Heart right ventricle (tissue), 16 donors: ENCODE data around the gene NUP35. TPM values are rescaled to one million over a fixed set of nuclear protein-coding genes. Genes with fewer than 3 reads are reported as not detected.

Source experiments
- ATAC-seq, 8 donors: fragments of 200-7000 bp; cut with Tn5 transposase; one replicate each; pipeline ENCODE4 v1.9.1; 2020; ENCODE audit warnings: mild to moderate bottlenecking in 8 of 8, moderate library complexity in 8 of 8, moderate number of reproducible peaks in 1 of 8
- DNase-seq, 2 donors: peaks; one replicate each; pipeline ENCODE4 v3.0.0-alpha.2; 2020
- H3K27ac ChIP-seq, 10 donors: fragments of 200-600 bp; sonication (generic) in 2 of 10; one replicate each; pipeline versions ENCODE4 v1.5.0 to v1.8.0; 2020 to 2022; ENCODE audit warnings: mild to moderate bottlenecking in 3 of 10
- H3K27me3 ChIP-seq, 7 donors: fragments of 200-600 bp; one replicate each; pipeline ENCODE4 v1.8.0; 2021 to 2022; ENCODE audit warnings: mild to moderate bottlenecking in 2 of 7
- H3K36me3 ChIP-seq, 9 donors: fragments of 200-600 bp; sonication (generic) in 1 of 9; one replicate each; pipeline versions ENCODE4 v1.5.0 to v1.8.0; 2020 to 2022; ENCODE audit warnings: mild to moderate bottlenecking in 2 of 9
- H3K4me1 ChIP-seq, 9 donors: fragments of 200-600 bp; sonication (generic) in 1 of 9; one replicate each; pipeline versions ENCODE4 v1.5.0 to v1.8.0; 2020 to 2022; ENCODE audit warnings: mild to moderate bottlenecking in 4 of 9
- H3K4me3 ChIP-seq, 10 donors: fragments of 200-600 bp; sonication (generic) in 2 of 10; one replicate each; pipeline versions ENCODE4 v1.5.0 to v1.8.0; 2020 to 2022; ENCODE audit warnings: mild to moderate bottlenecking in 7 of 10, moderate library complexity in 2 of 10
- H3K9me3 ChIP-seq, 11 donors: fragments of 200-600 bp in 10 of 11; sonication (generic) in 2 of 11; one replicate each; pipeline versions ENCODE4 v1.5.0 to v1.8.0; 2013 to 2022; ENCODE audit warnings: mild to moderate bottlenecking in 2 of 11, control low read depth in 1 of 11, moderate library complexity in 1 of 11
- CTCF ChIP-seq, 9 donors: fragments of 200-600 bp; sonication (generic) in 2 of 9; IDR thresholded peaks; one replicate each; pipeline versions ENCODE4 v1.5.0 to v1.8.0; 2021 to 2022; ENCODE audit warnings: antibody characterized with exemption in 9 of 9, mild to moderate bottlenecking in 5 of 9, moderate library complexity in 1 of 9
- WGBS, 2 donors: extraction: QIAGEN DNeasy Blood & Tissue Kit; methylation state at CpG; one replicate each; pipeline ENCODE4 v1.1.7; 2013; ENCODE audit warnings: inconsistent platforms in 1 of 2; 5-methylcytosine and 5-hydroxymethylcytosine counted together
- intact Hi-C, 10 donors: fragments of 100-400 bp; cut with DNase I; formaldehyde crosslinking; loops; one replicate each; pipeline versions ENCODE4 v1.11.1 to v1.14.2; 2022
- polyA plus RNA-seq, 2 donors: library from polyadenylated mRNA; stranded (reverse); fragments of 200-250 nt; gene quantifications; one replicate each; pipeline ENCODE4 v1.2.3, GENCODE V29; 2013
- total RNA-seq, 10 donors: library from RNA; stranded (reverse); fragmentation: NEBNext Ultra II Directional in 3 of 10; extraction: Animal tissue kit (Norgen Biotek cat#: 25700) in 3 of 10; gene quantifications; one replicate each; pipeline versions ENCODE4 v1.2.1 to v1.2.4, GENCODE V29; 2021 to 2023
- donor health status: Arrhythmogenic right ventricular cardiomyopathy.
- donor health status: ischemic (EF 13 %, LVEDD 7.1; RV severe dilation, severe dysfunction).
- donor health status: healthy with polysubstance abuse.
- donor health status: DM: no; HTN: yes; CAD: no.
- donor health status: DM: no; HTN: no; CAD: no.
- donor health status: ischemic (EF 25% LVEDD 6.9; RV normal size, moderate dysfunction).
- donor health status: ischemic (EF 25% LVEDD 5.7; RV mildly dilated, moderate dysfunction).
- donor health status: healthy.
- donor health status: DM: yes; HTN: yes; CAD: no.
- donor health status: Ischemic cardiomyopathy.
- donor health status: ischemic (EF 35%, LVEDD 5.7; RV mildly dilated, moderate dysfunction).
- donor health status: nonischemic (EF 11% LVEDD 7.7; RV severe dilation, severe dysfunction).
- donor health status: DM: yes; HTN: yes; CAD: no.
- donor health status: PGD.
- donor health status: ischemic (EF 29% LVEDD 5.4; RV normal size, mild dysfunction).
- donor health status: nonischemic (EF 23%, LVEDD 6.1; RV moderate dilation, normal function).

Gene NUP35
- total and polyA plus RNA-seq, 12 donors = 4.4 to 11.0 (median 8.3) TPM

DNA sequence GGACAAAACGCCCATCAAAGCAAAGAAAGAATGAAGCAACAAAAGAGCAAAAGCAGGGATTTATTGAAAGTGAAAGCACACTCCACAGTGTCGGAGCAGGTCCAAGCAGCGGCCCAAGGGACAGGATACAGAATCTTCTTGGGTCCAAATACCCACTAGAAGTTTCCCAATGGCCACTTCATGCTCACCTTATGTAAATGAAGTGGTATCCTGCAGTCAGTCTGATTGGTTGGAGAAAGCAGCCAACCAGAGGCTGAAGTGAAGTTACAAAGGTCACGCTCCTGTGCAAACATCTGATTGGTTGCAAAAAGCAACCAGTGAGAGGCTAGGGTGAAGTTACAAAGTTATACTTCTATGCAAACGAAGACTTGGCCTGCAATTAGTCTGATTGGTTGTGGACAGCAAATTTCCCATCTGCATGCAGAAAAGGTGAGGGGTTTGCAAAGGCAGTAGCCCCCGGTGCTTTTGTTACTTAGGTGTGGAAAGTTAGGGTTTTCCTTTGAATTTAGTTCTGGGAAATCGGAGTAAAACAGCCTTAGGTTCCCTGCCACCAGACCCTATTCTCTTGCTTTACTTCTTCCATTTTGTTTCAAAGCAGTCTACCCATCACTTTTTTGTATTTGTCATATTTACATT is 32.8 kb upstream of the NUP35 start:
- Histone ChIP-seq H3K4me3 (no peak overlapping the region), H3K9me3 (no peaks in the 10 kb centered on the region), H3K27me3 (no peaks in the 10 kb centered on the region), H3K4me1 (peaks cover 0 to 12% (median 0%) of the 10 kb centered on the region in 9 donors), H3K27ac (no peak overlapping the region), H3K36me3 (peaks cover 0 to 38% (median 0%) of the 10 kb centered on the region in 9 donors)
- ATAC-seq (no peak), DNase-seq (no peak)
- TF ChIP-seq CTCF (IDR thresholded peaks at IDR 0.05) = no peak
- 93 to 94% methylated on average over 7 of the region's 7 CpGs for WGBS, 2 donors
- intact Hi-C loops = no loop called here

DNA sequence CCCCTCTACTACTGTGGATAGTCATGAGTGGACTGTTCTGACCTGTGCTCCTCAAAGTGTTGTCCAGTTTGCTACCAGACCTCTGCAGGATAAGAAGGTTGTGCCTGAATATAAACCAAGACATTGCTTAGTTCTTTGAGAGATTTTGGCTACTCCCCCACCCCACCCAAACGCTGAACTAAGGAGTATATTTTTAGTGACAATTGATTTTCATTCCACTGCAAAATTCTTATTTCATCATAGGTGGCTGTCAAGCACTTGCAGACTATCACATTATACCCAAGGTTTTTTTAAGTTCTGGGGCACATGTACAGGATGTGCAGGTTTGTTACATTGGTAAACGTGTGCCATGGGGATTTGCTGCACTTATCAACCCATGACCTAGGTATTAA is 32.3 kb upstream of the NUP35 start:
- WGBS, 2 donors = 87 to 90% methylated on average over 2 of the region's 2 CpGs
- Histone ChIP-seq H3K4me1 (peaks cover 0 to 12% (median 0%) of the 10 kb centered on the region in 9 donors), H3K36me3 (peaks cover 0 to 39% (median 0%) of the 10 kb centered on the region in 9 donors), H3K9me3 (no peaks in the 10 kb centered on the region), H3K27me3 (no peaks in the 10 kb centered on the region), H3K27ac (no peak overlapping the region), H3K4me3 (no peak overlapping the region)
- intact Hi-C loops = no loop called here
- ATAC-seq (no peak), DNase-seq (no peak)
- no peak for TF ChIP-seq CTCF (IDR thresholded peaks at IDR 0.05)

- TF ChIP-seq CTCF (IDR thresholded peaks at IDR 0.05) = peak in 5 of 9 donors; percentile 14 to 39 (median 26)
- no peaks in the 10 kb centered on the region for H3K27me3 ChIP-seq
- peaks cover 0 to 12% (median 0%) of the 10 kb centered on the region in 9 donors for H3K4me1 ChIP-seq
- no peak for DNase-seq
- ATAC-seq = peak in 1 of 8 donors; percentile 30
- H3K4me3 ChIP-seq = no peak overlapping the region
- intact Hi-C loops = no loop called here
- H3K27ac ChIP-seq = no peak overlapping the region
- H3K36me3 ChIP-seq = peaks cover 0 to 36% (median 0%) of the 10 kb centered on the region in 9 donors
- no peaks in the 10 kb centered on the region for H3K9me3 ChIP-seq
- 41 to 72% methylated on average over 2 of the region's 2 CpGs for WGBS, 2 donors
Measured at GRCh38 chr2:183093857-183094657, 30.2 kb upstream of the NUP35 start.

DNA sequence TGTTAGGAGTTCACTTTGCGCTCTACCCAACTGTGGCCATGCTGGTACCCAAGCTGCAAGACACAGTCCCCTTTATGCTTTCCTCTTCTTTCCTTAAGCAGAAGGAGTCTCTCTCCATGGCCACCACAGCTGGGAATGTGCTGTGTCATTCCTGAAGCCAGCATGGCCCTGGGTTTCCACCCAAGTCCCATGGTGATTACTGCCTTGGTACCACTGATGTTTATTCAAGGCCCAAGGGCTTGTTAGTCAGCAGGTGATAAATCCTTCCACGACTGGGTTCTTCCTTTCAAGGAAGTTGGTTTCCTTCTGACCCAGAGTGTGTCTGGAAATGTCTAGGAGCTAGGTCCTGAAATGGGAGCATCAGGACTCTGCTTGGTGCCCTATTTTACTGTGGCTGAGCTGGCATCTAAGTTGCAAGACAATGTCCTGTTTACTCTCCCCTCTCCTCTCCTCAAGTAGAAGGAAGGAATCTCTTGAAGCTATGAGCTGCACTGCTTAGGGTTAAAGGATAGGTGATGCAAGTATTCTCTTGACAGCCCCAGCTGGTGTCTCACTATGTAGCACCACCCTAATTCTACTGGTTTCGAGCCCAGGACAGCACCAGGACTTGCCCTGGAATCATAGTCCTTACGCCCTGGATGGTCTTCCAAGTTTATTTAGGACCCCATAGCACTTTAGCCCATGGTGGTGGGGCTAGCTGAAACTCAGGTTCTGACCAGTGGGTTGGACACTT is 18.7 kb upstream of the NUP35 start:
- peaks cover 0 to 5% (median 0%) of the 10 kb centered on the region in 11 donors for H3K9me3 ChIP-seq
- H3K27me3 ChIP-seq = no peaks in the 10 kb centered on the region
- no peaks in the 10 kb centered on the region for H3K4me1 ChIP-seq
- intact Hi-C loops = no loop called here
- no peaks in the 10 kb centered on the region for H3K36me3 ChIP-seq
- H3K4me3 ChIP-seq = no peak overlapping the region
- no peak for TF ChIP-seq CTCF (IDR thresholded peaks at IDR 0.05)
- 72 to 74% methylated on average over 4 of the region's 4 CpGs for WGBS, 2 donors
- no peak for DNase-seq
- ATAC-seq = no peak
- H3K27ac ChIP-seq = no peak overlapping the region
